Measurements from ENCODE around the gene LDB2. TPM values are rescaled to one million over a fixed set of nuclear protein-coding genes. Genes with fewer than 3 reads are reported as not detected.

LDB2 gene
- total and polyA plus RNA-seq, 2 experiments from 2014 or later, result 48.6 to 80.1 TPM

DNA sequence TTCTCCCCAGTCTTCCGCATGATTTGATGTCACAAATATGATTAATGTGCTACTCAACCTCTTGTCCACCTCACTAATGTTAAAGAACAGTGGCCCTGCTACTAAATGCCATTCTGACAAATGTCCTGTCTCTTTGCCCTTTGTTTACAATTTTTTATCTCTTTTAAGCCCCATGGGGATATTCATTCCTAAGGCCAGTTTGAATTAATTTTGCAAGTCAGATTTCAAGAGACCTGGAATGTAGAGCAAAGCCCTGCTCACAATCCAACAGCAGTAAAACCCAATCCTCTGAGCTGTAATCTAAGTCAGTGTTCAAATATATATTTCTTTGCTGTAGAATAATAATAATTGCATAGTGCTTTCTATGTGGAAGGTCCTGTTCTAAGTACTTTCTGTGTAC is 81.2 kb downstream of the LDB2 start (continued):
- TF ChIP-seq, protein P1, sequence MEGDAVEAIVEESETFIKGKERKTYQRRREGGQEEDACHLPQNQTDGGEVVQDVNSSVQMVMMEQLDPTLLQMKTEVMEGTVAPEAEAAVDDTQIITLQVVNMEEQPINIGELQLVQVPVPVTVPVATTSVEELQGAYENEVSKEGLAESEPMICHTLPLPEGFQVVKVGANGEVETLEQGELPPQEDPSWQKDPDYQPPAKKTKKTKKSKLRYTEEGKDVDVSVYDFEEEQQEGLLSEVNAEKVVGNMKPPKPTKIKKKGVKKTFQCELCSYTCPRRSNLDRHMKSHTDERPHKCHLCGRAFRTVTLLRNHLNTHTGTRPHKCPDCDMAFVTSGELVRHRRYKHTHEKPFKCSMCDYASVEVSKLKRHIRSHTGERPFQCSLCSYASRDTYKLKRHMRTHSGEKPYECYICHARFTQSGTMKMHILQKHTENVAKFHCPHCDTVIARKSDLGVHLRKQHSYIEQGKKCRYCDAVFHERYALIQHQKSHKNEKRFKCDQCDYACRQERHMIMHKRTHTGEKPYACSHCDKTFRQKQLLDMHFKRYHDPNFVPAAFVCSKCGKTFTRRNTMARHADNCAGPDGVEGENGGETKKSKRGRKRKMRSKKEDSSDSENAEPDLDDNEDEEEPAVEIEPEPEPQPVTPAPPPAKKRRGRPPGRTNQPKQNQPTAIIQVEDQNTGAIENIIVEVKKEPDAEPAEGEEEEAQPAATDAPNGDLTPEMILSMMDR (conservative IDR thresholded peaks at IDR 0.05; ENCODE audit: low read depth in 2 of 2), result no peak
- TF ChIP-seq REST (IDR thresholded peaks at IDR 0.05; ENCODE audit: unreplicated experiment), result no peak
- TF ChIP-seq ZNF114 (CRISPR knock-in tag; IDR thresholded peaks at IDR 0.05), result no peak
- TF ChIP-seq EZH2 (IDR thresholded peaks at IDR 0.05; ENCODE audit: low read depth, unreplicated experiment), result no peak
- no peak for TF ChIP-seq JUNB (IDR thresholded peaks at IDR 0.05; ENCODE audit: unreplicated experiment)
- no peak for TF ChIP-seq ZNF331 (CRISPR knock-in tag; IDR thresholded peaks at IDR 0.05; ENCODE audit: low read depth)
- TF ChIP-seq NANOG (IDR thresholded peaks at IDR 0.05; ENCODE audit: borderline replicate concordance), result no peak
- no peak for TF ChIP-seq STAT1 (IDR thresholded peaks at IDR 0.05; ENCODE audit: unreplicated experiment)

DNA sequence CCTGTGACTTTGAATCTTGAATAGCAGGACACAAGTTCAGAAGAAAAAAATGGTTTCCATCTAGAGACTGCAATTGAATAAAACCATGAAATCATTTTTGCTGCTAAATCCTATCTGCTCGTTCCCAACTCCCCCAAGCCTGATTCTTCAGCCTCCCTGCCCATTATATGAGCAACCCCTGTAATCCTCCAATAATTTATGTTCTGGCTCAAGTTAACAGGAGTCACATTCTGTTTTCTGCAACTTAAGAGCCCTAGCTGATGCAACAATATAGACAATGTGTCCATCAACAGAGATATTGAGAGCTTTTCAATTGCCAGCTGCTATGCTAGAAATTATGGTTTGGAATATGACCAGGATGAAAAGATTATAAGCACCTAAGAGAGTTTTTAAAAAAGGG is 84.1 kb downstream of the LDB2 start:
- Histone ChIP-seq H2AFZ (no peak overlapping the region), H3K4me3 (no peak overlapping the region), H4K20me1 (replicated peaks; ENCODE audit: insufficient read depth) (no peaks in the 10 kb centered on the region), H3K4me1 (ENCODE audit: insufficient read depth) (peaks cover 39% of the 10 kb centered on the region), H3K79me2 (replicated peaks; ENCODE audit: insufficient read depth) (no peaks in the 10 kb centered on the region; the same call in 1 of the 2 replicates), H3K27me3 (ENCODE audit: insufficient read depth) (no peaks in the 10 kb centered on the region), H3K9me2 (ENCODE audit: insufficient read depth) (no peaks in the 10 kb centered on the region), H3K4me2 (no peak overlapping the region; the same call in 1 of the 2 replicates), H3K27ac (ENCODE audit: low read depth) (0 out of 2 replicates have a peak overlapping the region, but pooled peaks have one; percentile 2), H3K36me3 (ENCODE audit: insufficient read depth) (peaks cover 3% of the 10 kb centered on the region; the same call in 1 of the 2 replicates), H3F3A (replicated peaks; ENCODE audit: low read depth) (no peaks in the 10 kb centered on the region)
- Mint-ChIP-seq H3K36me3 (ENCODE audit: low read depth) (peaks cover 18% of the 10 kb centered on the region), H3K4me3 (no peak overlapping the region), H3K27me3 (ENCODE audit: insufficient read depth, low read depth, poor library complexity) (peaks cover 4% of the 10 kb centered on the region), H3K9me3 (peaks cover 6% of the 10 kb centered on the region; the same call in 2 of the 3 replicates), H3K27ac (peak overlapping the region; percentile 62), H3K4me1 (peaks cover 36% of the 10 kb centered on the region)
- ATAC-seq (no peak), DNase-seq (ENCODE audit: low spot score) (no peak)
- TF ChIP-seq STAT1 (IDR thresholded peaks at IDR 0.05; ENCODE audit: unreplicated experiment) (no peak), CREB1 (CRISPR knock-in tag; IDR thresholded peaks at IDR 0.05; ENCODE audit: low read depth) (no peak), REST (IDR thresholded peaks at IDR 0.05; ENCODE audit: unreplicated experiment) (no peak)
- TF ChIP-seq, protein P1 (conservative IDR thresholded peaks at IDR 0.05; ENCODE audit: low read depth in 2 of 2), result no peak
